ENCODE measurements around the gene MOB1A.
"Not testable (repeated sequence)": the region's sequence is repeated elsewhere in the genome, so short reads cannot be mapped to it uniquely, and the experiment has no call there.

MOB1A gene

DNA sequence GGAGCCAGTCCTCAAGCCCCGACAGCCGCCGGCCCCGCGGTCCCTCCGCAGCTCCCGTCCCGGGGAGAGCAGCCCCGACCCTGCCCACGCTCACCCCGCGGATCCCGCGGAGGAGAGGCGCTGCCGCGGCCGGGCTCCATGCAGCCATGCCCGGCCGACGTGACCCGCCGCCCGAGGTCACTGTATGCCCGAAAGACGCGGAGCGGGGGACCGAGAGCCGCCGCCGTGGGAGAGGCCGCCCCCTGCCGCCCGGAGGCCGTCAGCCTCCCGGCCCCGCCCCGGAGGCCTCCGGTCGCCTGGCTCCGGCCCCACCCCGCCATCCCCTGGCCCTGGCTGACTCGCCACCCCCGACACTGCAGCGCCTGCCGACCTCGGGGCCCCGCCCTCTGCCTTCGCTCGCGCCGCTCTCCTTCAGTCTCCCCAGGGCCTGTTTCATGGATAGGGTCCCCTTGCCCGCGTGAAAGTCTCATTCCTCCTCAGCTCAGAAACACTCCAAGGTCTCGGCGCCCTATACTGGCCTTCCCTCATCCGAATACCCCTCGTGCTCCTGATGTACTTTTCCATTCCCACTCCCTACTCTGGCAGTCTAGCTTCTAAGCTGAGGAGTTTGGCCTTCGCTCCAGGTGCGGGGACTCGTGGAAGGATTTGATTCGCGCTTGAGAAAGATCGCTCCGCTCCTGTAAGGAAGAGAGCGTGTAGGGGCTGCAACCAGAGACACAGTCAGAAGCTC lies 30.8 kb downstream of the MOB1A start, which contains the start of gene BOLA3:
Gene BOLA3 (minus strand): TSS at position 186 of the 730 bp plus-strand sequence. CDS start 38 bp downstream, at position 148.
- peak; percentile 58 for DNase-seq

DNA sequence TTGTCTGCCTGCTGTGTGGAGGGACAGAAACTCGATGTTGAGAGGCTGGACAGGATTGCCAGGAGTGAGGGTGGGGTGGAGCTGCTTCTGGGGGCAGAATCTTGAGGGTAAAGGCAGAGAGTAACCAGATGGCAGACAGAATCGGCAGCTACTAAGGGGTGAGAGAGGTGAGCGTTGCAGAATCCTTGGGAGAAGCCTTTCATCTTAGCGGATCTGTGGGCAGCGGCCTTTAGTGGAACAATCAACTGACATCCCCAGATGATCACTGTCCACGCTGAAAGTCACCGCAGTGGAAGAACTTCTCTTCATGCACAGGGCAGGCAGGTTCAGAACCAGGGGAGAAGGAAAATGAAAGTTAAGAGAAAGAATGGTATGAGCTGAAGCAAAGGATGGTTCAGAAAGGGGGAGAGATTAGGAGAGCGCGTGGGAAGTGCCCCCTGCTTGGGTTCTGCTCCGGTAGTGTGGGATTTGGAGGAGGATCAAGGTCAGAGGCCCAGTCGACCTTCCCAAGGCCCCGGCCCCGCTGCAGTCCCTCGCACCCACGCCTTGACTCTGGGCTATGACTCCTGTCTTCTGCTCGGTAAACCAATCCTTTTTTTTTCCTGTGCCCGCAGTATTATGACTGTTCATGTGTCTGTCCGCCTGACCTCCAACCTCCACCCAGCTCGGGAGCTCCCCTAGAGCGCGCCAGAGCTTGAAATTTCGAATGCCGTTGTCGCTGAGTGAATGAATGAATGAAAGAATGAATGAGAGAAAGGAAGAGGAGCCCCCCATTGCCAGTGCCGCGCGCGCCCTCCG lies 31.6 kb downstream of the MOB1A start:
- no peak for DNase-seq

DNA sequence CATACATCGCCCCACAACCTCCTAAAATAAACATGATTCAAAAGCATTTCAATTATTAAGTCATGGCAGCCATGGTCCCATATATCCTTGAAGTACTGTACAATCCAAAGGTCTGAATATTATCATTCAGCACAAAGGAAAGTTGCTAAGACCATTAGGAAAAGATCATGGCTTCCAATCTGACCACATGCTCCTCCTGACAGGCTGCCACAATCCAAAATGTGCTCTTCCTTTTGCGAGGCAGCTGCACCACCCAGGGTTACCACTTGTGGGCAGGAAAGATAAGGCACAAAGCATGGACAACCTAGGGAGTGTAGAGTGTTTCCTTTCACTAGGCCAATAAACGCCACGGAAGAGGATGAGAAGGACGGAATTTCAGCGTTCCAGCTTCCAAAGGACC lies 36.3 kb downstream of the MOB1A start:
- peak; percentile 44 for DNase-seq

DNA sequence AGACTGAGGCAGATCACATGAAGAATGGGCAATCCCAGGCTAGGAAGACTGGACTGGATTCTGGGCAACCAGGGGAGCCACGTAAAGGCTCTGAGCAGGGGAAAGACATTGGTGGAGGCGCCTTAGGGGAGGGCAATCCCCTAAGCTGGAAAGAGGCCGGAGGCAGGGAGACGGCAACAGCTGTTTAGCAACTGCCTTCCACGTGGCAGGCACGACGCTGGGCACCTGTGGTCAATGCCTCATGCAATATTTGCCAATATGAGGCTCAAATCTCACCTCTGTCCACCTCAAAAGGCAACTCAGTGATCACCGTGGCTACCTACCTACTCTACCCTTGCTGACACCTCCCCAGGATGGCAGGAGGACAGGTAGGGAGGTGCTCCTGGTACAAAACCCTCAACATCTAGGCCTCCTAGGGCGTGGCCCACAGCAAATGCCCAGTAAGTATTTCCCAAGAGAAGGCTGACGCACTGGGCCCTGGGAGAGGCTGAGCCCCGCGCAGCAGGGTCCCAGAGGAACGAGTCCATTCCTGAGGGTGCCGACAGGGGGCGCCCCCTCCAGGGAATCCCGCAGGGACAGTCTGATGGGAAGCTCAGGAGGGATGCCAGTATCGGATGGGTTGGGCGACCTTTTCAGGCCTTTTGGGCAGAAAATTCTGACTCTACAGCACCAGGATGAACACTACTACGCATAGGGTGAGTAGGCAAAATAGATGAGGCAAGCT lies 39.9 kb downstream of the MOB1A start:
- no peak for DNase-seq

DNA sequence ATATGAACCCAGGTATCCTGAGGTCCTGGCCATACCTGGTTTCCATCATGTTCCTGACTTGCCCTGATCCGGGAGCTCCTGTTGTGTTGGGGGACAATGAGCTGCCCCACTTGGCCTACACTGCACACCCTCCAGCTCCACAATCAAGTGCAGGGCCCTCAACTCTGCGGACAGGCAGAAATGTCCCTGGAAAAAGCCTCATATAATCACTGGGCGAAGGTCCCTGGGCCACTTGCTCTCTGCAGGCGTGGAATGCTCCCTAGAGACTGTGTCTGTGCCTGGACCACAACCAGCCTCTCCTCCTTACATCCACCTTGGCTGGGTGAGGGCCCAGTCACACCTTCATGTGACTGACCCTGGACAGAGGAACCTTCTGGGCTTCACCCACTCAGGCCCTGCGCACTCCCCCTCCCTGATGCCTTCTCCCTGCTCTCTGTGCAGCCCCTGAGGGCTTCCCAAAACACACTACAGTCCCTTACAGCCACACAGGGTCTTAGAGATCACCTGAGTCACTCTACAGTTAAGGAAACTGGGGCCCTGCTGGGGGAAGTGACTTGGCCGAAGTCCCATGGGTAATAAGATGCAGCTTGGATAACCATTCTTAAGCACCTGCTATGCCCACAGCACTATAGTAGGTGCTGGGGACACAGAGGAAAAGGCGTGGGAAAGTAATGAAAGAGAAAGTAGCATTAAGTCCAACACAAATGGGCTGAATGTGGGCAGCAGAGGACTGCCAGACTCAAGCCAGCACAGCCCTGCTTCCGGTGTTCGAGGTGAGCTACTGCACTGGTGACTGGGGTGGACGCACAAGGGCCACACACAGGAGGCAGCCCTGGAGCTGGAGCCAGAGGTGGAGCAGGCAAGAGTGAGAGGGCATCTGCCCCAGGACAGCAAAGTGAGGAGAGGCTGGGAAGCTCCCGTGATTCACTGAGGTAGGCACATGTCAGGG lies 40.8 kb downstream of the MOB1A start:
- no peak for DNase-seq

DNA sequence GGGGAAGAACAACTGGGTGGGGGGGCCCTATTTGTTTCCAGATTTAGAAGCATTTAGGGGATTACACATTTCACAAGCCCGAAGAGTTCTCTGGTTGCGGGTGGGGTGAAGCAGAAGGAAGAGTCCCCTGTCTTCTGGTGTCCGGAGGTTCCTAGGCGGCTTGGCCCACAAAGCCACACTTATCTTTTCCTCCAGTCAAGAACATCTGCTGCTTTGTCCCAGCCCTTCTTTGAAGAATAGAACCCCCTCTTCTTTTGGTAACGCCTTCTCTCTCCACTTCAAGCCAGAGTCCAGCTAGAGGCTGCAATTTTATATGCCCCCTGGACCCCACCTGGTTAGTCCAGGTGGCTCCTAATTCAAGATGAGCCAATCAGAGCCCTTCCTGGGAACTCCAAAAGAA lies 46.8 kb downstream of the MOB1A start:
- DNase-seq = no peak

DNA sequence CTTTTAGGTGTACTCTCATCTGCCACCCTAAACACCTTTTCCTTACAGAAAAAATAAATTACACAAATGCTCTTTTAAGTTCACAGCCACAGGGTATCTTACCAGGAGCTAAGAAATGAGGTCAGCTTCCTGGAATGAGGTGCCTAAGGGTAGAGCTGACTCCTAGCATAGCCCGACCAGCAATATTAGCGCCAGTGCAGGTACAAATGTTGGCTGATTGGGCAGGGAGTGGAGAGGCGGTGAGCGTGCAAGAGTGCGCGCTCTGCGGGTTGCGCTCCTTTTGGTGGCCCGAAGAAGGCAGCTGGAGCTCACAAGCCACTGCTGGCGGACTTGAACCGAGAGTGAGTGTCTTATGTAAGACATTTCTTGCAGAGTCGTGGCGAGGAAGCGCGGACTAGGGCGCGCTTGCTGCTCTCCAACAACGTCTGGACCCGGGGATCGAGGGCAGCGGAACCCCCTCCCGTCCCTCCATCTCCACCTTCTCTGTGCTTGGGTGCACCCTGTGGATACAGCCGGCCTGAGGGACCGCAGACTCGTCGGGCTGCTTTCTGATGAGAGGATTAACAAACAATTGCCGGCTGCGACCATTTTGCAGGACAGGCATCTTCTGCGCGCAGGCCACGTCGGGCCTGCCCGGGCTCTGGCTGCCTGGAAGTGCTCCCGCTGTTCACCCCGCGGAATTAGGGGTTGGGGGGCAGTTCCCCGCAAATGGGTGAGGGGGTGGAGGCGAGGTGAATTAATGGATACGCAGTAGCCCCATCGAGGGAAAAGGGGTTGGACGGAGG lies 48.3 kb downstream of the MOB1A start:
- no peak for DNase-seq

DNA sequence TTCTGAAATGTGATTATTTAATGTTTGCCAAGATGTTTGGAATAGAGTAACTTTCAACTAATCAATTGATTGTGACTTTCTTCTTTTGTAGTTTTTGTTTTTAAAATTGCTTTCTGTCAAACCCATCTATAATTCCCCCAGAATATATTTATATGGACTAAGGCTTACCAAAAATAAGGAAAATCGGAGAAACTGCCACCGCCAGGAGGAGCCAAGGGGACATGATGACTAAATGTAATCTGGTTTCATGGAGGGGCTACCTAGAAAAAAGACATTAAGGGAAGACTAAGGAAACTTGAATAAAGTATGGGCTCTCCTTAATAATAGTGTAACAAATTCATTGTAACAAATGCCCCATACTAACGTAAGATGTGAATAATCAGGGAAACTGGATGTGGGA lies 50.5 kb downstream of the MOB1A start:
- no peak for DNase-seq

DNA sequence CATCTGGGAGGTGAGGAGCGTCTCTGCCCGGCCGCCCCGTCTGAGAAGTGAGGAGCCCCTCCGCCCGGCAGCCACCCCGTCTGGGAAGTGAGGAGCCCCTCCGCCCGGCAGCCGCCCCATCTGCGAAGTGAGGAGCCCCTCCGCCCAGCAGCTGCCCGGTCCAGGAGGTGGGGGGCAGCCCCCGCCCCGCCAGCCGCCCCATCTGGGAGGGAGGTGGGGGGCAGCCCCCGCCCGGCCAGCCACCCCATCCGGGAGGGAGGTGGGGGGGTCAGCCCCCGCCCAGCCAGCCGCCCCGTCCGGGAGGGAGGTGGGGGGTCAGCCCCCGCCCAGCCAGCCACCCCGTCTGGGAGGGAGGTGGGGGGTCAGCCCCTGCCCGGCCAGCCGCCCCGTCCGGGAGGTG lies 54.7 kb downstream of the MOB1A start:
- DNase-seq = not testable (repeated sequence)

DNA sequence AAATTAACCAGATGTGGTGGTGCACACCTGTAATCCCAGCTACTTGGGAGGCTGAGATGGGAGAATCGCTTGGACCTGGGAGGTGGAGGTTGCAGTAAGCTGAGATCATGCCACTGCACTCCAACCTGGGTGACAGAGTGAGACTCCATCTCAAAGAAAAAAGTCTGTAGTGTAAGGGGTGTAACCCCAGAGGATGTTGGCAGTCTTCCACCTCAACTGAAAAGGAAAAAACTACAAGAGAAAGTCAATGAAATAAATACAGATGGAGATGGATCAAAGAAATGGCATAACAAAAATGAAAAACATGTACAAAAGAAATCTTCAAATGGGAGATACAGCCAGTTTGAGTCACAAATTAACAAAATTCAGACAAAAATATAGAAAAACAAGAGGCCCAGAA lies 56.8 kb downstream of the MOB1A start:
- not testable (repeated sequence) for DNase-seq

DNA sequence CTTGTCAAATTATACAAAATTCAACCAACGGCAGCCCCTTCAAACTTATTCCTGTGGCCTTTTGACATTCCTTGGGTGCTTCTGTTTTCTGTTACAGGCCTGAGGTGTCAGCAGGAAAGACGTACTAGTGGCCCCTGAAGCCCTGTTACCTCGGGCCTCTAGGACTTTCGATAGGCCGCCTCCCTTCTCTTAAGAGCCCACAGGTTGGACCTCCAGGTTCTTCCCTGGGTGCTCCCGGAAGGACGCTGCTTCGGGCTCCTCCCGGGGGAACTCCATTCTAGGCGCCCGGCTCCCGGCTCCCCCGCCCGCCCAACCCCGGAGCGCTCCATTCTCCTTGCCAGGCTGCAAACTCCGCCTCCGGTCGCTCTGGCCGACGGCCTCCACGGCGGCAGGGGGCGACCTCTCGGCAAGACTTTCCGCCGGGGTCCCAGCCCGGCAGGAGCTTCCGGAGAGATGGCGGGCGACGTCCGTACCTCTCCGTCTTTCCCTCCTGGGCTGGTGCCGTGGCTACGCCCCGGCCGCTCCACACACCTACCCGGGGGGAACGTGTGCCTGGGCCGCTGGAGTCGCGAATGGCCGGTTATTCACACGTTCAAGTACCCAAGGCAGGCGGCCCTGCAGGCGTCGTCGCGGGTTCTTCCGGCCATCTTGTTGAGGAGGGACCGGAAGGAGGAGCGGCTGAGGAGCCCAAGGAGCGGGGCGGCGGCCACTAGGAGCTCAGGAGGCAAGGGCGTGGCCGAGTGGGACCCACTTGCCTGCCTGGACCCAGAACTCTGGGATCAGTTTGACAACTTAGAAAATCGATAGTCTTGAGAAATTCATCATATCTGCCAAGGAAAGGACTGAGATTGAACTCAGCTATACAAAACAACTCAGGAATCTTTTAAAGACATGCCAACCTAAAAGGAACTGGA lies 58.5 kb downstream of the MOB1A start:
- DNase-seq = peak; percentile 58

DNA sequence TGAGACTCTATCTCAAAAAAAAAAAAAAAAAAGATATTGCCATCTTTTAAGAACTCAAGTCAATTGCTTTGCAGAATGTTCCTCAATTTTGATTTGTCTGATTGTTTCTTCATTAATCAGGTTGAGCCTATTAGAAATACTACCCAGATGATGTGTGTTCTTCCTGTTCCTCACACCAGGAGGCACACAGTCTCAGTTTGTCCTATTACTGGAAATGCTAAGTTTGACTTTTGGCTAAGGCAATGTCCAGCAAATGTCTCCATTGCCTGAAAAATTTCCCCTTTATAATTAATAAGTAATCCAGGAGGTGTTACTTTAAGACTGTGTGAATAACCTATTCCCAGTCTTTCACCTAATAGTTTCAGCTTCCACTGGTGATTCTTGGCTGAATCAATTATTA lies 59.3 kb downstream of the MOB1A start:
- DNase-seq = no peak

DNA sequence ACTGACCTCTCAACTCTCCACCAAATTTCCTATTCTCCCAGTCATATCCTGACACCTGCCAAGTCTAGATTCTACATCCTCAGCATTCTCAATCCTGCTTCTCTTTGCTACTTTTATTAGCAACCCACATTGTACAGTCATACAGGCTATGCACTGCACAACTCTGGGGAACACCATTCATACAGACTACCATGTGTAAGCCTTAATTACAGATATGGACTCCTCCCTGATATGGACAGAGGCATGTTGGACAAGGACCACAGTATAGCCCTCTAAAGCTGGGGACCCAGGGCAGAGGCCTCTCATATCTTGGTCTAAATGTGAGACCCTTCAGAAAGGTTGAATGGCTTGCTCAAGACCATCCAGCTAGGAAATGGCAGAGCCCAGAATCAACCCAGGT lies 67.3 kb downstream of the MOB1A start:
- DNase-seq = no peak

DNA sequence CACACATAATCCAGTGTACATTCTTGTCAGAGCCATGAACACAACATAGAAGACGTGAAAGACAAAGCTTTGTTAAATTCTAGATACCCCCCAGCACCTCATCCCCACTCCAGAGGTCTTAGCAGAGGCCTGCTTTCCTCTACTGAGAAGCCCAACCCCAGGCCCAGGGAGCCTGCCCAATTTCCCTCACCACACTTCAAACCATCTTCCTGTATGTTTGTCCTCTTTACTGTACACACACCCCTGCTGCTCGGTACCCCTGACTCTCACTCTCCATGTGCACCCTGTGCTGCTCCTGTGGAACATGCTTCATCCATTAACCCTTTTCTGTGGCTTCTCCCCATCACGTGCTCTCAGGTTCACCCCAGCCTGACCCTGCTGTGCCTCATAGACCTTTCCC lies 68.1 kb downstream of the MOB1A start:
- no peak for DNase-seq

DNA sequence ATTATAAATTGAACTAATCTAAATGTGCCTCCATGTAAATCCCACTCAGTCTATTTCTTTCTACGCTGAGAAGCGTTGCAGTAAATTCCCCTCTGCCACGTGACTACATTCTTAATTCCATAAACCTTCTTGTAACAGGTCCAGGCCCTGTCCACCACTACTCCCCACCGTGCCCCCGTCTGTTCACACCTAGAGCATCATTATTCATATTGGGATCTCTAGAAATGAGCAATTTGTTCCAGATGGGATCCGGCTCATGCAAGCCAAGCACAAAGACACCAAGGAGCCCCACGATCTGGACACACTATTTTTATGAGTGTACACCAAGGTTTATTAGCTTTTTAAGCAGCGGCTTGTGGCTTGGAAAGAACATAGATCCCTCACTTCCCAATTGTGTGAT lies 69.1 kb downstream of the MOB1A start:
- no peak for DNase-seq

DNA sequence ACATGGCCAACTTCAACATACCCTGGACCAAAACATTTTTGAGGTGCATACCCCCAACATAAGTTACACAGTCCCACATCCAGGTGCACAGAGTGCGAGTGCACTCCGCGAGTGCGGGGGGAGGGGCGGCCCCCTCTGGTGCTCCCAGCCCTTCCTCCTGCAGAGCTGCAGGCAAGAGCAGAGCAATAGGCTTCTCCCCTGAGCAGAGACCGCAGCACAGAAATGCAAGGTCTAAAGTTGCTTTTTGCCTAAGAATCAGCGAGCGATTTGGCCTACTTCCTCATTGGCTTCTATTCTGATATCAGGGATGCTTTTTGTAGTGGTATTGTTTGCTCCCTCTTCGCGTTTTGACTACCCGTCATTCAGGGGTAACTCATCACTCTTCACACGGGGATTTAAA lies 71.6 kb downstream of the MOB1A start:
- DNase-seq = no peak

DNA sequence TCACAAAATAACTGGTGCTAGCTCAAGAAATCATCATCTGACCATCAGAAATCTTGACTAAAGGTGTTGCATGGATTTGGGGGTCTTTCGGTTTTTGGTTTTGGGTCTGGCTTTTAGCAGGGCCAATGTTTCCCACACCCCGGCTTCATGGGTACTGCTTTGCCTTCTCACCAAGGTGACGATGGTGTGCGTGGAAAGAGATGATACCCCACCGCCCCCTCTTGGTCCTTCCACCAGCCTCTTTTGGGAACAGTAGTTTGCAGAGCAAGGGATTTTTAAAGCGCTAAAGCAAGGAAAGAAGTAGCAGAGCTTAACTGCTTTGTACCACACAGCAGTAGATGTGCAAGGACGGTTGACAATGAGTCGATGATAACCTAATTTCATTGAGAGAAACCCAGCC lies 73.3 kb downstream of the MOB1A start:
- no peak for DNase-seq

DNA sequence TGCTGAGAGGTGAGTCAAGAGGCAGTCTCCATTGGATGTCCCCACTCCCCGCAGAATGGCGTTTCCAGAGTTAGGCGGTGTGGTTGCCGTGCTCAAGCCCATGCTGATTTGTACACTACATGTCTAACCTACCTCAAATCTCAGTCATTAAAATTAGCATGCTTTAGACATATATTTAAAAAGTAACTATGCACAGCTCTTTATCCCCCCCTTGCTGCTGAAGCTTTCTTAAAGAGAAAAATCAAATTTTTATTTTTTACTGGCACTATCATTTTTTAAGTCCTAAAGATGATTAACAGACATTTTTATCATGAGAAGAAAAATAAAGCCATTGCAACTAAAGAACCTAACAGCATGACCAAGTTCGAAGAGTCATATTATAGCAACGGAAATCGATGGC lies 73.8 kb downstream of the MOB1A start:
- no peak for DNase-seq

DNA sequence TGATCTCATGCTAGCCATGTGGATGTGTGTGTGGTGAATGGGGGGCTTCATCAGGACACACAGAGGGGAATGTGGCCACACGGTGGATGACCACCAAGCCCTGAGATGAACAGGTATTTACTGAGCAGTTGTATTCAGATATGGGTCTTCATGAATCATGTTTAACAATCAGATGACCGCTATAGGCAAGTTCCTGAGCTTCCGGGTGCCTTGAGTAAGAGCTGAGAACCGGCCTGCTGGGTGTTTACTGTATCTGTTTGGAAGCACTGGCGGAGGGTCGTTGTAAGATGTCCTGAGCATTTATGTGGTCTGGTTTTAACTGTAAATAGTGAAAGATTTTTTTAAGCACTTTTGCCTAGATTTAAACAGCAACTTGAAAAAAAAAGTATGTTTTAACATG lies 74.9 kb downstream of the MOB1A start:
- DNase-seq = no peak
